Measurements from ENCODE around the gene FBXO7. TPM values are rescaled to one million over a fixed set of nuclear protein-coding genes. Genes with fewer than 3 reads are reported as not detected.

Gene FBXO7
- total and polyA plus RNA-seq, 2 experiments from 2014 or later: 38.6 to 68.5 TPM

Other genes with a start within 250 kb of the FBXO7 start
- not detected in 2 replicates for gene SLC5A4, start 219.5 kb upstream of the FBXO7 start, total RNA-seq (2014; rRNA removed; shearing (Covaris generic))
- gene SLC5A4, start 219.5 kb upstream of the FBXO7 start, polyA plus RNA-seq (2016; fragmentation: Nextera tagmentation; extraction: Ambion mirVana): 0.10 and 0.16 TPM in 2 replicates
- gene RFPL3, start 116.9 kb upstream of the FBXO7 start, total RNA-seq (2014; rRNA removed; shearing (Covaris generic)): not detected in 2 replicates
- gene RFPL3, start 116.9 kb upstream of the FBXO7 start, polyA plus RNA-seq (2016; fragmentation: Nextera tagmentation; extraction: Ambion mirVana): not detected in 2 replicates
- 99.0 and 106 TPM in 2 replicates for gene RTCB, start 62.6 kb upstream of the FBXO7 start, total RNA-seq (2014; rRNA removed; shearing (Covaris generic))
- 44.5 and 52.5 TPM in 2 replicates for gene RTCB, start 62.6 kb upstream of the FBXO7 start, polyA plus RNA-seq (2016; fragmentation: Nextera tagmentation; extraction: Ambion mirVana)
- gene BPIFC, start 10.4 kb upstream of the FBXO7 start, total RNA-seq (2014; rRNA removed; shearing (Covaris generic)): not detected in 2 replicates
- not detected in 2 replicates for gene BPIFC, start 10.4 kb upstream of the FBXO7 start, polyA plus RNA-seq (2016; fragmentation: Nextera tagmentation; extraction: Ambion mirVana)